ENCODE data around the gene BCL2L12. TPM values are rescaled to one million over a fixed set of nuclear protein-coding genes. Genes with fewer than 3 reads are reported as not detected.
A peak's percentile ranks its signal among the peaks of the same experiment; 100 is the strongest.

Gene BCL2L12
- total and polyA plus RNA-seq, 2 of the 13 experiments (the other 11 are each of a cell fraction or from before 2014, with no cell fraction given) = 26.8 to 40.8 TPM

DNA sequence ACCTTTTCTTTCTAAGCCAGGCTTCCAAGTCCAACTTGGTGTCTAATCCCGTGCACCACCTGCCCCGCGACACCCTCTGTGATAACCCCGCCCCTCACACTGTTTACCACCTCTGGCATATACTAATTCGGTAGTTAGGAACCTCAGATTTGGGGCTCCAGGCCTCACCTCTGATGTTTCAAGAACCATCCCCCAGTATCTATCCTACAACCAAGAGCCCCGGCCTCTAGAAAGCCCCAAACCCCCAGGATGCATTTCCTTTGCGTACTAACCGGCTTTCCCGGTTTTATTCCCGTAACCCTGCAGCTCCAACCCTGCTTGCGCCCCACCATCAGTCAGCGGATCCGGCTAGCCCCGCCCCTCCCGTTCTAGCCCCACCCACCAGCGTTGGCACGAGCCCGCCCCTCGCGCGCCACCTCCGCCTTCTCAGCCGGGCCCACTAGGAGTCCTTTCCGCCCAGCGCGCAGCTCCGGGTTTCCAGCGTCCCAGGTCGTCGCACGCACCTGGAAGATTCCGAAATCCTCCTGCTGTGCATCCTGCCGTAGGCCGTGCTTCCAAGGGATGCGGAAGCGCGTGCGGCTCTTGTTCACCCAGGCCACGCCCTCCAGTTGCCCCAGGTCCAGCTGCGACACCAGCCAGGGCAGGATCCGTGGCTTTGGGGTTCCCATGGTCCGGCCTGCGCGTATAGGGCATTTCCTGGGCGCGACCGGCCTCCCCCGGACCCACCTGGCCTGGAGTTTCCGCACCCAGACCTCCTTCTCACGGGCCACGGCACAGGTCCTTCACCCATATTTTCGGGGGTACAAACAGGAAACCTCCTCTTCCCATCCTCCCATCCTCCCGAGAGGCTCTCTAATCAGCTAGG, 1.3 kb upstream of the BCL2L12 start (continued):
- TF ChIP-seq, protein P1, sequence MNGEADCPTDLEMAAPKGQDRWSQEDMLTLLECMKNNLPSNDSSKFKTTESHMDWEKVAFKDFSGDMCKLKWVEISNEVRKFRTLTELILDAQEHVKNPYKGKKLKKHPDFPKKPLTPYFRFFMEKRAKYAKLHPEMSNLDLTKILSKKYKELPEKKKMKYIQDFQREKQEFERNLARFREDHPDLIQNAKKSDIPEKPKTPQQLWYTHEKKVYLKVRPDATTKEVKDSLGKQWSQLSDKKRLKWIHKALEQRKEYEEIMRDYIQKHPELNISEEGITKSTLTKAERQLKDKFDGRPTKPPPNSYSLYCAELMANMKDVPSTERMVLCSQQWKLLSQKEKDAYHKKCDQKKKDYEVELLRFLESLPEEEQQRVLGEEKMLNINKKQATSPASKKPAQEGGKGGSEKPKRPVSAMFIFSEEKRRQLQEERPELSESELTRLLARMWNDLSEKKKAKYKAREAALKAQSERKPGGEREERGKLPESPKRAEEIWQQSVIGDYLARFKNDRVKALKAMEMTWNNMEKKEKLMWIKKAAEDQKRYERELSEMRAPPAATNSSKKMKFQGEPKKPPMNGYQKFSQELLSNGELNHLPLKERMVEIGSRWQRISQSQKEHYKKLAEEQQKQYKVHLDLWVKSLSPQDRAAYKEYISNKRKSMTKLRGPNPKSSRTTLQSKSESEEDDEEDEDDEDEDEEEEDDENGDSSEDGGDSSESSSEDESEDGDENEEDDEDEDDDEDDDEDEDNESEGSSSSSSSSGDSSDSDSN (CRISPR knock-in tag; IDR thresholded peaks at IDR 0.05) = peak; percentile 70

DNA sequence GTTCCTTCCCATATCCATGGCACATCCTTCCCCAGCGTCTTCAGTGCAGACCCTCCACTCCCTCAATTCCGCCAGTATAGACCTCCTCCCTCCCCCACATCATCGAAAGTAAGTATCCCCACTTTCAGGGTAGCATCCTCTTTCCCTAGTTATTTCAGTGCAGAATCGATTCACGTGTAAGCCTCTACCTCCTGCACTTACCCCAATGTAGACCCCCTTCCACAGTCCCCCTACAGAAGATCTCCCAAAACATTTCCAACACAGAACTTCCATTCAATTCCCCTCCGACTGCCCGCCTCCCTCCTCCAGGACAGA, 740 bp upstream of the BCL2L12 start:
- H3K36me3 ChIP-seq (replicated peaks in 1 of 2; ENCODE audit: control insufficient read depth in 1 of 2, insufficient read depth in 2 of 2, low read length in 2 of 2) = peaks cover 7 to 30% of the 10 kb centered on the region in 2 experiments
- POLR2A ChIA-PET = interaction anchor here (1.0 to 5.7 kb wide), 6 partner anchors 12 to 152 kb away, joined by 3 to 92 read pairs (median 14); partner anchors contain the start of genes FCGRT, PRMT1, RRAS and SCAF1
- H2AFZ ChIP-seq (ENCODE audit: low read length) = no peak overlapping the region
- peak overlapping the region; percentile 63 to 96 (median 93) for H3K4me3 ChIP-seq (replicated peaks in 1 of 3; ENCODE audit: insufficient read depth in 1 of 3, low read depth in 2 of 3, low read length in 3 of 3)
- peaks cover 27% of the 10 kb centered on the region for H3K4me1 ChIP-seq (ENCODE audit: insufficient read depth, low read length)
- peaks cover 30% of the 10 kb centered on the region for H3K79me2 ChIP-seq (ENCODE audit: insufficient read depth, low read length)
- FAIRE-seq = no peak
- CTCF ChIA-PET (ENCODE audit: low intra/inter-chr PET ratio, low total read pairs) = no interaction called here
- WGBS (ENCODE audit: low lambda C conversion rate) = under 1% methylated on average over 7 of the region's 7 CpGs
- peaks cover 5% of the 10 kb centered on the region; the same call in 1 of the 2 replicates for H4K20me1 ChIP-seq (ENCODE audit: insufficient read depth, low read length)
- peak overlapping the region; percentile 74 for H3K27ac ChIP-seq (ENCODE audit: extremely low read length, insufficient read depth, low read length)
- in situ Hi-C loops (cut with HindIII; ENCODE audit: extremely low pct_ligation_motif_present, low pct_unique_long_range_greater_than_20kb) = no loop called here
- no peaks in the 10 kb centered on the region for H3K9me3 ChIP-seq (ENCODE audit: low read length)
- no peak for ATAC-seq
- peak overlapping the region; percentile 98 for H3K4me2 ChIP-seq (ENCODE audit: low read depth, low read length)
- intact Hi-C loops (cut with micrococcal nuclease; ENCODE audit: unreplicated experiment) = loop anchor here (2.0 kb wide), 1 partner anchor 24 kb away; the partner anchor contains the start of gene RRAS
- no TSS peak for BruUV-seq (replicated peaks)
- no peak for DNase-seq (ENCODE audit: low spot score)
- peak overlapping the region; percentile 90 for H3K9ac ChIP-seq (ENCODE audit: insufficient read depth, low read depth, low read length)
- no peaks in the 10 kb centered on the region; a peak in 1 of 5 replicates for H3K27me3 ChIP-seq (ENCODE audit: control insufficient read depth in 1 of 2, insufficient read depth in 2 of 2, low read length in 2 of 2)
- no peak for TF ChIP-seq EHMT2 (IDR thresholded peaks at IDR 0.05; ENCODE audit: borderline replicate concordance, low read depth, low read length)
- no peak for TF ChIP-seq ETV5 (CRISPR knock-in tag; IDR thresholded peaks at IDR 0.05; ENCODE audit: borderline replicate concordance)
- TF ChIP-seq ZNF546 (CRISPR knock-in tag; conservative IDR thresholded peaks at IDR 0.05) = no peak
- no peak for TF ChIP-seq PAWR (CRISPR knock-in tag; IDR thresholded peaks at IDR 0.05; ENCODE audit: borderline replicate concordance)
- TF ChIP-seq, protein P1 (CRISPR knock-in tag; IDR thresholded peaks at IDR 0.05) = peak; percentile 29; the same call in 1 of the 2 replicates
- TF ChIP-seq ZNF891 (CRISPR knock-in tag; IDR thresholded peaks at IDR 0.05) = no peak
- no peak for TF ChIP-seq CBX1 (IDR thresholded peaks at IDR 0.05; ENCODE audit: low read depth)
- TF ChIP-seq SSRP1 (CRISPR knock-in tag; IDR thresholded peaks at IDR 0.05) = 0 out of 2 replicates have a peak, but pooled peaks have one; percentile 49
- TF ChIP-seq EEA1 (CRISPR knock-in tag; IDR thresholded peaks at IDR 0.05; ENCODE audit: borderline replicate concordance) = no peak
- TF ChIP-seq, protein P2, sequence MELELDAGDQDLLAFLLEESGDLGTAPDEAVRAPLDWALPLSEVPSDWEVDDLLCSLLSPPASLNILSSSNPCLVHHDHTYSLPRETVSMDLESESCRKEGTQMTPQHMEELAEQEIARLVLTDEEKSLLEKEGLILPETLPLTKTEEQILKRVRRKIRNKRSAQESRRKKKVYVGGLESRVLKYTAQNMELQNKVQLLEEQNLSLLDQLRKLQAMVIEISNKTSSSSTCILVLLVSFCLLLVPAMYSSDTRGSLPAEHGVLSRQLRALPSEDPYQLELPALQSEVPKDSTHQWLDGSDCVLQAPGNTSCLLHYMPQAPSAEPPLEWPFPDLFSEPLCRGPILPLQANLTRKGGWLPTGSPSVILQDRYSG (CRISPR knock-in tag; IDR thresholded peaks at IDR 0.05) = no peak
- no peak for TF ChIP-seq ZNF75D (CRISPR knock-in tag; IDR thresholded peaks at IDR 0.05; ENCODE audit: borderline replicate concordance)
- no peak for TF ChIP-seq ZNF160 (CRISPR knock-in tag; IDR thresholded peaks at IDR 0.05)
- 0 out of 2 replicates have a peak, but pooled peaks have one; percentile 2 for TF ChIP-seq RFXAP (CRISPR knock-in tag; IDR thresholded peaks at IDR 0.05; ENCODE audit: borderline replicate concordance)
- TF ChIP-seq, protein P3, sequence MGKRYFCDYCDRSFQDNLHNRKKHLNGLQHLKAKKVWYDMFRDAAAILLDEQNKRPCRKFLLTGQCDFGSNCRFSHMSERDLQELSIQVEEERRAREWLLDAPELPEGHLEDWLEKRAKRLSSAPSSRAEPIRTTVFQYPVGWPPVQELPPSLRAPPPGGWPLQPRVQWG (CRISPR knock-in tag; IDR thresholded peaks at IDR 0.05; ENCODE audit: borderline replicate concordance, low read depth) = no peak

All from HepG2 (cell line).